C4-2B (cell line): ENCODE data around the gene EPB41L5.
"Not testable (repeated sequence)": the region's sequence is repeated elsewhere in the genome, so short reads cannot be mapped to it uniquely, and the experiment has no call there.

Experiments used
- H3K27ac ChIP-seq: fragments of 450-650 bp; 2 replicates; pipeline ENCODE4 v1.5.1; 2017
- ZFX ChIP-seq: fragments of 450-650 bp; IDR thresholded peaks from 2 replicates; pipeline ENCODE4 v1.6.1; 2017
- TF ChIP-seq, protein P1 (sequence below): fragments of 450-650 bp; conservative IDR thresholded peaks from 2 replicates; pipeline ENCODE4 v1.5.1; 2017; ENCODE audit warnings: mild to moderate bottlenecking

EPB41L5 gene

DNA sequence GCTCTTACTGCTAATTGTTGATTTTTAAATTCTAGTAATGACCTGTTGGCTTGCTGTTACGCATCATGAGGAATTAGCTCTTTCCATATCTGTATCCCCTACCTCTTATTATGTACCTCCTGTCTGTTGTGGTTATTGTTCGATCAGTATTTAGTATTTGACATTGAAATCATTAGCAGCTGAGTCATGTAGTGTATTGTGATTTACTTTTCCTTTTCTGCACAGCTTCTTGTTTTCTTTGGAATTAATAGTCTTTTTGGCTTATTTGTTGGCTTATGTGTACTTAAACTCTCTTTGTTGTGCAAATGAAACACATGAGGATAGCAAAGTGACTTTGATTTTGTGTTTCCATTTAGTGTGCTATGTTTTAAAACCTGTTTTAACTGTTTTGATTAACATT is 4.3 kb downstream of the EPB41L5 start:
- no peak overlapping the region for H3K27ac ChIP-seq
- TF ChIP-seq, protein P1, sequence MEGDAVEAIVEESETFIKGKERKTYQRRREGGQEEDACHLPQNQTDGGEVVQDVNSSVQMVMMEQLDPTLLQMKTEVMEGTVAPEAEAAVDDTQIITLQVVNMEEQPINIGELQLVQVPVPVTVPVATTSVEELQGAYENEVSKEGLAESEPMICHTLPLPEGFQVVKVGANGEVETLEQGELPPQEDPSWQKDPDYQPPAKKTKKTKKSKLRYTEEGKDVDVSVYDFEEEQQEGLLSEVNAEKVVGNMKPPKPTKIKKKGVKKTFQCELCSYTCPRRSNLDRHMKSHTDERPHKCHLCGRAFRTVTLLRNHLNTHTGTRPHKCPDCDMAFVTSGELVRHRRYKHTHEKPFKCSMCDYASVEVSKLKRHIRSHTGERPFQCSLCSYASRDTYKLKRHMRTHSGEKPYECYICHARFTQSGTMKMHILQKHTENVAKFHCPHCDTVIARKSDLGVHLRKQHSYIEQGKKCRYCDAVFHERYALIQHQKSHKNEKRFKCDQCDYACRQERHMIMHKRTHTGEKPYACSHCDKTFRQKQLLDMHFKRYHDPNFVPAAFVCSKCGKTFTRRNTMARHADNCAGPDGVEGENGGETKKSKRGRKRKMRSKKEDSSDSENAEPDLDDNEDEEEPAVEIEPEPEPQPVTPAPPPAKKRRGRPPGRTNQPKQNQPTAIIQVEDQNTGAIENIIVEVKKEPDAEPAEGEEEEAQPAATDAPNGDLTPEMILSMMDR: no peak
- TF ChIP-seq ZFX: no peak

DNA sequence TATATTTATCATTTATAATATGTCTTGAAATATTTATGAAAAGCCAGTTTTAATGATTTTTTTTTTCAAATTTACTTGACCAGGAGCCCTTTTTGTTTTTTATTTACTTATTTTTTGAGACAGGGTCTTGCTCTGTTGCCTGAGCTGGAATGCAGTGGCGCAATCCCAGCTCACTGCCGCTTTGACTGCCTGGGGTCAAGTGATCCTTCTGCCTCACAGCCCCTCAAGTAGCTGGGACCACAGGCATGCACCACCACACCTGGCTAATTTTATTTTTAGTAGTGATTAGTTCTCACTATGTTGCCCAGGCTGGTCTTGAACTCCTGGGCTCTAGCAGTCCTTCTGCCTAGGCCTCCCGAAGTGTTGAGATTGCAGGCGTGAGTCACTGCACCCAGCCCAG is 5.7 kb downstream of the EPB41L5 start:
- no peak overlapping the region for H3K27ac ChIP-seq
- TF ChIP-seq, protein P1: no peak
- TF ChIP-seq ZFX: no peak

DNA sequence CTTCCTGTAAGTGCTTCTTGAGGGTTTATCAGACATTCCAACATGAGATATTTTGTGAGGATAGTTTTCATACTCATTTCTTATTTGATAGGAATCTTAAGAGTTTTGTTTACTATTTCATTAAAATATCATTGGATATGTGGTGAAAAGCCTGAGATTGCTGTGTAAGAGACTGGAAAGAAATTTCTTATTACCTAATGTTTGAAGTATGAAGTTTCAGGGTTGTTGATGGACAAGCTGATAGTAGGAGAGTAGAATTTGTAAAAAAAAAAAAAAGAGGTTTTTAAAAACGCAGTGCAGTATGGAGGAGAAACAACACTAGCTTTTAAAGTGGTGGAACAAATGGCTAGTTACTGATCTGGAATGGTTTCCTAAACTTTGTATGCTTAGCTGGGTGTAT is 7.7 kb downstream of the EPB41L5 start:
- no peak for TF ChIP-seq ZFX
- TF ChIP-seq, protein P1: no peak
- H3K27ac ChIP-seq: no peak overlapping the region

DNA sequence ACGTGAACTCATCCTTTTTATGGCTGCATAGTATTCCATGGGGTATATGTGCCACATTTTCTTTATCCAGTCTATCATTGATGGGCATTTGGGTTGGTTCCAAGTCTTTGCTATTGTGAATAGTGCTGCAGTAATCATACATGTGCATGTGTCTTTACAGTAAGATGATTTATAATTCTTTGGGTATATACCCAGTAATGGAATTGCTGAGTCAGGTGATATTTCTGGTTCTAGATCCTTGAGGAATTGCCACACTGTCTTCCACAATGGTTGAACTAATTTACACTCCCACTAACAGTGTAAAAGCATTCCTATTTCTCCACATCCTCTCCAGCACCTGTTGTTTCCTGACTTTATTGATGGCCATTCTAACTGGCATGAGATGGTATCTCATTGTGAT is 9.6 kb downstream of the EPB41L5 start:
- H3K27ac ChIP-seq: not testable (repeated sequence)

DNA sequence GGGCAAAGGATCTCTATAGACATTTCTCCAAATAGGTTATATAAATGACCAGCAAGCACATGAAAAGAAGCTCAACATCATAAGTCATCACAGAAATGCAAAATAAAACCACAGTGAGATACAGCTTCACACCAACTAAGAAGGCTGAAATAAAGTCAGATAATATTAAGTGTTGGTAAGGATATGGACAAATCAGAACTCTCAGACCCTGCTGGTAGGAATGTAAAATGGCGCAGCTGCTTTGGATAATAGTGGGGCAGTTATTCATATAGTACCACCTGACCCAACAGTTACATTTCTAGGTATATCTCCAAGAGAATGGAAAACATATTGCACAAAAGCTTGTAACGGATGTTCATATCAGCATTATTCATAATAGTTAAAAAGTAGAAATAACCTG is 14.0 kb downstream of the EPB41L5 start:
- H3K27ac ChIP-seq: no peak overlapping the region
- TF ChIP-seq, protein P1: no peak; the same call in 1 of the 2 replicates
- no peak for TF ChIP-seq ZFX

DNA sequence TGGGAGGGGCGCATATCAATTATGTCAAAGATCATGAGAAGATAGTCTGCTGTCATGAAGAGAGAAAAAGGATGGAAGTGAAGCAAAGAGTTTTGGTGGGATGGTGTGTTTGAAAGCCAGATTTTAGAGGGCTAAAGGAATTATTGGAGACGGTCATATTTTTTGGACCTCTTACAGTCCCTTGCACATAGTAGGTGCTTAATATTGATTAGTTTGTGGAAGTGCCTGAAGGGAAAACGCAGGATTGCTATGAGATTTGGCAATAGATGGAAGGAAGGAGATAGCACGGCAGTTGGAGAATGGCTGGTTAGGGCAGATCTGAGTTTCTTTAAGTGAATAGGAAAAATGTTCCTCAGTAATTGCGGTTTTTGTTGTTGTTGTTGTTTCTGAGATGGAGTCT is 15.9 kb downstream of the EPB41L5 start:
- no peak overlapping the region for H3K27ac ChIP-seq
- TF ChIP-seq ZFX: no peak
- TF ChIP-seq, protein P1: no peak

DNA sequence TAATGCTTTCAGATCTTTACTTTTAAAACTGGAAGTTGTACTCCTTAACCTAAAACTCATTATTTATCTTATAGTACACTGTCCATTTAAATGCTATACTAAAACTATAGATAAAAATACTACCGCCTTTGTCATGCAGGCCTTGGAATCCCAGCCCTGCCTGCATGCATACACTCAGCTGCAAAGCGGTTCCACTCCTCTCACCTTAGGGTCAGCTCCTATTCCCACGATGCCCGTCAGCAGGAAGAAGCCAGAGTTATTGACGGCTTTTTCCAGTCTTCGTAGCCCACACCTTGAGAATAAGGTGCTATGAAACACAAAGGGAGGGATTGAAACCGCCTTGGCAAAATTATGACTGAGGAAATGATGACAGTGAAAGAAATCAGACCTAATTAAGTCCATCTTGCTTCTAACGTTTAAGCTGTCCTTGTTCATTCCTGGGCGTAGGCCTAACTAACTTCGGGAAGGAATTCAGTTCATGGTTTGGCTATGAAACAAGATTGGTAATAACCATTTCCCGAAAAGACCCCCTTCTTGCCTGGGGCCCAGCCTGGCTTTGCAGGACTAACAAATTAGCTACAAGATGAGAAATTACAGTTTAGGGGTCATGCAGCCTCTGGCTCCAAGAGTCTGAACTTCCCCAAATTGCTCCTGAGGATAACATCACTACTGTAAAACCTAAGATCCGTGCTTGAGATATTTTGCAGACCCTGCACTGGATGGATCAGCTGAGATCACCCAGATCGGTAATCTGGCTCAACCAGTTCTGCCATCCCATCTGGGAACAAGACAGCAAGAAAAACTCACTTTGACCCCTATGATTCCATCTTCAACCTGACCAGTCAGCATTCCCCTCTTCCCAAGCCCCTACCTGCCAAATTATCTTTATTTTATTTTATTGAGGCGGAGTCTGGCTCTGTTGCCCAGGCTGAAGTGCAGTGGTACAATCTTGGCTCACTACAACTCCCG is 17.1 kb downstream of the EPB41L5 start:
- TF ChIP-seq, protein P1: no peak
- no peak for TF ChIP-seq ZFX
- H3K27ac ChIP-seq: no peak overlapping the region

DNA sequence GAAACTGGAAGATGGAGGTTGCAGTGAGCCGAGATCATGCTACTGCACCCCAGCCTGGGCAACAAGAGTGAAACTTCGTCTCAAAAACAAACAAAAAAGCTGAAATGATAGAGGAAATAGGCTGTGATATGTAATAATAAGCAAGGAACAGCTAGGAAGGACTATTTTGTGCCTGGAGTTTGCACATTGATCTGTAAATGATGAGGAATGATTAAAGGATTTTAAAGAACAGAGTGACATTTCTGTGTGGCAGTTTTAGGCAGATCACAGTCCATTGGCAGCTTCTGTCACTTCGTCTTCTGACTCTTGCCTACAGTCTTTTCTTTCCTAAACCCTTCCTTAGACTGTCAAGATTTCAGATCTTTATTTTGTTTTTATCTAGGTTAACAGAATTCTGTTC is 19.4 kb downstream of the EPB41L5 start:
- no peak overlapping the region for H3K27ac ChIP-seq
- TF ChIP-seq, protein P1: no peak
- no peak for TF ChIP-seq ZFX
